Activated T-cell treated with anti-CD3 and anti-CD28 coated beads, Interleukin-2, amount 50 U/mL, for 4 hours (primary cell): ENCODE data around the gene C7orf33. TPM values are rescaled to one million over a fixed set of nuclear protein-coding genes. Genes with fewer than 3 reads are reported as not detected.
"Not testable (repeated sequence)": the region's sequence is repeated elsewhere in the genome, so short reads cannot be mapped to it uniquely, and the experiment has no call there.

Experiments used
- ATAC-seq, 2 donors: fragments of 200-7000 bp; cut with Tn5 transposase; one replicate each; pipeline ENCODE4 v1.10.0; 2021
- DNase-seq: peaks from one replicate; pipeline ENCODE4 v3.0.0-alpha.2; 2020
- H3K27me3 Mint-ChIP-seq: one replicate; pipeline ENCODE4 v1.8.0; 2021; ENCODE audit warnings: low read depth, mixed read lengths
- H3K36me3 Mint-ChIP-seq: one replicate; pipeline ENCODE4 v1.8.0; 2022; ENCODE audit warnings: mixed read lengths; ENCODE audit not compliant: insufficient read depth
- H3K4me1 Mint-ChIP-seq: one replicate; pipeline ENCODE4 v1.8.0; 2021; ENCODE audit warnings: low read depth, mixed read lengths
- H3K4me3 Mint-ChIP-seq: one replicate; pipeline ENCODE4 v1.8.0; 2021; ENCODE audit warnings: mild to moderate bottlenecking, moderate library complexity, mixed read lengths
- H3K9me3 Mint-ChIP-seq: one replicate; pipeline ENCODE4 v1.8.0; 2021; ENCODE audit warnings: mixed read lengths
- total RNA-seq, 3 donors: library from RNA; stranded (reverse); gene quantifications; one replicate each; pipeline ENCODE4 v1.2.1, GENCODE V29; 2021

The C7orf33 gene
- total RNA-seq, 3 donors from 2014 or later = not detected

DNA sequence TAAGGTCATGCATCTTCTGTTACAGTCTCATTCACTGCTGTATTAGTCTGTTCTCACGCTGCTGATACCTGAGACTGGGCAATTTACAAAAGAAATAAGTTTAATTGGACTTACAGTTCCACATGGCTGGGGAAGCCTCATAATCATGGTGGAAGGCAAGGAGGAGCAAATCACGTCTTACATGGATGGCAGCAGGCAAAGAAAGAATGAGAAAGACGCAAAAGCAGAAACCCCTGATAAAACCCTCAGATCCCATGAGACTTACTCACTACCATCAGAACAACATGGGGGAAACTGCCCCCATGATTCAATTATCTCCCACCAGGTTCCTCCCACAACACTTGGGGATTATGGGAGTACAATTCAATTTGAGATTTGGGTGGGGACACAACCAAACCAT, 5.8 kb downstream of the C7orf33 start:
- H3K9me3 Mint-ChIP-seq, H3K36me3 Mint-ChIP-seq, DNase-seq, H3K4me1 Mint-ChIP-seq, H3K27me3 Mint-ChIP-seq, ATAC-seq, H3K4me3 Mint-ChIP-seq: not testable (repeated sequence)

DNA sequence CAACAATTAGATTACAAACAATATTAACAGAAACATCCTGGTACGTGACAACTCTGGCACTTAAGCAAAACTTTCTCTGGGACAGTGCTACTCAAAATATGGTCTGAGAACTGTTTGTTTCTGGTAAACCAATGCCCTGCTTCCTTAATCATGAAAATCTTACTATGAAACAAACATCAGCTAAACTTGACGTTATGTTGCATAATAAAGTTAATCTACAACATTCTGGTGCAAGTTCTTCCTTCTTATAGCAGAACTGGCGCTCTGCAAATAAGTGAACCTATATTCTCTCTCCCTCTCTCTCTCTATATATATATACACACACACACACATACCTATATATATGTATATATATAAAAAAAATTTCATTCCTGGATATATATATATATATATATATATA, 7.8 kb downstream of the C7orf33 start:
- Mint-ChIP-seq H3K36me3 (no peaks in the 10 kb centered on the region), H3K9me3 (peaks cover 3% of the 10 kb centered on the region), H3K4me3 (no peak overlapping the region), H3K27me3 (peaks cover 9% of the 10 kb centered on the region), H3K4me1 (peaks cover 2% of the 10 kb centered on the region)
- ATAC-seq (no peak), DNase-seq (no peak)

DNA sequence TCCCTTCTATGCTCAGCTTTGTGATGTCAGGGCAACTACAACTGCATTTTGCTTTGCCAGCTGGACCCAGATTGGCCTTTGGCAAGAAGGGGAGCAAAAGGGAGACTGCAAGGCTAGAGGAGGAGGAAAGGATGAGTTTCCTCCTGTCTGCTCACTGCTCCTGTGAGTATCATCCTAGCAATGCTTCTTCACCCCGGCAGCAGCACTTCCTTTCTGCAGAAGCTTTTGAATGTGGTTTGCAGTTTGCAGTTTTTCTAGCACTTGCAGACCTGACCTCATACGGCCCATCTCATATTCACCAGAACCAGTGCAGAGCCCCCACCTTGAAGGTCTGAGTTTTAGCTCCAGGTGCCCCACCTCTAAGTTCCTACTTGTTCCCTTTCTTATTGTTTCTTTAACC, 14.8 kb downstream of the C7orf33 start:
- ATAC-seq (no peak), DNase-seq (no peak)
- Mint-ChIP-seq H3K27me3 (peaks cover 17% of the 10 kb centered on the region), H3K36me3 (no peaks in the 10 kb centered on the region), H3K9me3 (peaks cover 10% of the 10 kb centered on the region), H3K4me3 (no peak overlapping the region), H3K4me1 (peaks cover 10% of the 10 kb centered on the region)

- H3K9me3 Mint-ChIP-seq = peaks cover 10% of the 10 kb centered on the region
- H3K27me3 Mint-ChIP-seq = peaks cover 20% of the 10 kb centered on the region
- DNase-seq (no peak), ATAC-seq (no peak)
- peaks cover 10% of the 10 kb centered on the region for H3K4me1 Mint-ChIP-seq
- H3K36me3 Mint-ChIP-seq = no peaks in the 10 kb centered on the region
- H3K4me3 Mint-ChIP-seq = no peak overlapping the region
Observed at GRCh38 chr7:148607151-148607661, 16.6 kb downstream of the C7orf33 start.

GRCh38 chr7:148609045-148609725, 18.6 kb downstream of the C7orf33 start:
- H3K4me1 Mint-ChIP-seq = peaks cover 10% of the 10 kb centered on the region
- H3K9me3 Mint-ChIP-seq = peaks cover 10% of the 10 kb centered on the region
- no peak overlapping the region for H3K4me3 Mint-ChIP-seq
- peaks cover 21% of the 10 kb centered on the region for H3K27me3 Mint-ChIP-seq
- ATAC-seq (no peak), DNase-seq (no peak)
- H3K36me3 Mint-ChIP-seq = no peaks in the 10 kb centered on the region

DNA sequence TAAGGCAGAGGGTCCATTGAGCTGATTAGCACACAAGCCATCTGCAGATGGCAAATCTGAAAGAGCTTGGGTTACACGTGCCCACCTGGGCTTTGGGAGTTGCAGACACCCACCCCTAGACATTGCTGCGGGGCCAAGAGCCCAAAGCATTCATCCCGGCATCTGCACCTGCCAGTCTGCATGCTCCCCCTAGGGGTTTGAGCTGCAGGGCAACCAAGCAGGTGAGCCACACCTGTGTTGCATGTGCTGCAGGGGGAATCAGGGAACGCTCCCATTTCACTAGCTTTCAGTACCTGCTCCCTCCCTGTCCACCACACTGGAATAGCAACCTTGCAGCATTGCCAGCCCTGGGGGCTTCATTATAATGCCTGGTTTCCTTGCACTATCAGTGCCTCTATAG, 21.1 kb downstream of the C7orf33 start:
- DNase-seq = no peak
- no peaks in the 10 kb centered on the region for H3K36me3 Mint-ChIP-seq
- H3K4me3 Mint-ChIP-seq = no peak overlapping the region
- H3K4me1 Mint-ChIP-seq = peaks cover 8% of the 10 kb centered on the region
- H3K9me3 Mint-ChIP-seq = no peaks in the 10 kb centered on the region
- peaks cover 30% of the 10 kb centered on the region for H3K27me3 Mint-ChIP-seq
- ATAC-seq = no peak

GRCh38 chr7:148615085-148615730, 24.6 kb downstream of the C7orf33 start:
- H3K4me3 Mint-ChIP-seq = no peak overlapping the region
- ATAC-seq (no peak), DNase-seq (no peak)
- no peaks in the 10 kb centered on the region for H3K36me3 Mint-ChIP-seq
- H3K4me1 Mint-ChIP-seq = no peaks in the 10 kb centered on the region
- H3K9me3 Mint-ChIP-seq = peaks cover 7% of the 10 kb centered on the region
- H3K27me3 Mint-ChIP-seq = peaks cover 45% of the 10 kb centered on the region

- peaks cover 38% of the 10 kb centered on the region for H3K27me3 Mint-ChIP-seq
- H3K36me3 Mint-ChIP-seq = no peaks in the 10 kb centered on the region
- no peak for ATAC-seq
- no peak overlapping the region for H3K4me3 Mint-ChIP-seq
- H3K4me1 Mint-ChIP-seq = peaks cover 20% of the 10 kb centered on the region
- DNase-seq = no peak
- peaks cover 7% of the 10 kb centered on the region for H3K9me3 Mint-ChIP-seq
Observed at GRCh38 chr7:148620749-148621359, 30.3 kb downstream of the C7orf33 start.

GRCh38 chr7:148621563-148621962, 31.0 kb downstream of the C7orf33 start:
- Mint-ChIP-seq H3K4me1 (peaks cover 23% of the 10 kb centered on the region), H3K36me3 (no peaks in the 10 kb centered on the region), H3K9me3 (peaks cover 7% of the 10 kb centered on the region), H3K4me3 (no peak overlapping the region), H3K27me3 (peaks cover 32% of the 10 kb centered on the region)
- DNase-seq (no peak), ATAC-seq (no peak)

GRCh38 chr7:148622887-148623585, 32.5 kb downstream of the C7orf33 start:
- H3K4me1 Mint-ChIP-seq = peaks cover 35% of the 10 kb centered on the region
- no peak for DNase-seq
- ATAC-seq = no peak
- no peaks in the 10 kb centered on the region for H3K36me3 Mint-ChIP-seq
- H3K27me3 Mint-ChIP-seq = peaks cover 25% of the 10 kb centered on the region
- peaks cover 2% of the 10 kb centered on the region for H3K9me3 Mint-ChIP-seq
- H3K4me3 Mint-ChIP-seq = no peak overlapping the region

- no peaks in the 10 kb centered on the region for H3K9me3 Mint-ChIP-seq
- ATAC-seq (no peak), DNase-seq (no peak)
- H3K36me3 Mint-ChIP-seq = no peaks in the 10 kb centered on the region
- H3K4me3 Mint-ChIP-seq = no peak overlapping the region
- H3K4me1 Mint-ChIP-seq = peaks cover 42% of the 10 kb centered on the region
- H3K27me3 Mint-ChIP-seq = peaks cover 18% of the 10 kb centered on the region
Observed at GRCh38 chr7:148623586-148624282, 33.2 kb downstream of the C7orf33 start.

DNA sequence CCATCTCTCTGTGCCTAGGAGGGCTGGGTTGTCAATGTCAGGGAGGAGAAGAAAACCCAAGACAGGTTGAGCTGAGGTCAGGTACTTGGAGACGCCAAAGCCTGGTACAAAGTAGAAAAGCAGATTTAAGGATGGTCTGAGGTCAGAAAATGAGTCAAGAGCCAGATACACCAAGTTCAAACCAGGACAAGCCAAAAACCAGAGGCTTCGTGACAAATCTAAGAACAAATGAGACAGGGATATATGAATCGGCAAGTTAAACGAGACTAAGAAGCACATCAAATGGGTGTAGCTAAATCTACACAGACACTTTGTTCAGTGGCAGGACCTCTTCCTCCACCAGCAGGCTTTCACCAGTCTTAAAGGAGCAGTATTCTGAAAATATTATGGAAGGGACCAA, 34.2 kb downstream of the C7orf33 start:
- peaks cover 47% of the 10 kb centered on the region for H3K4me1 Mint-ChIP-seq
- no peaks in the 10 kb centered on the region for H3K36me3 Mint-ChIP-seq
- ATAC-seq = peak; percentile 27 to 47
- no peak overlapping the region for H3K4me3 Mint-ChIP-seq
- DNase-seq = no peak
- H3K9me3 Mint-ChIP-seq = no peaks in the 10 kb centered on the region
- peaks cover 12% of the 10 kb centered on the region for H3K27me3 Mint-ChIP-seq

GRCh38 chr7:148625342-148625741, 34.8 kb downstream of the C7orf33 start:
- no peak overlapping the region for H3K4me3 Mint-ChIP-seq

DNA sequence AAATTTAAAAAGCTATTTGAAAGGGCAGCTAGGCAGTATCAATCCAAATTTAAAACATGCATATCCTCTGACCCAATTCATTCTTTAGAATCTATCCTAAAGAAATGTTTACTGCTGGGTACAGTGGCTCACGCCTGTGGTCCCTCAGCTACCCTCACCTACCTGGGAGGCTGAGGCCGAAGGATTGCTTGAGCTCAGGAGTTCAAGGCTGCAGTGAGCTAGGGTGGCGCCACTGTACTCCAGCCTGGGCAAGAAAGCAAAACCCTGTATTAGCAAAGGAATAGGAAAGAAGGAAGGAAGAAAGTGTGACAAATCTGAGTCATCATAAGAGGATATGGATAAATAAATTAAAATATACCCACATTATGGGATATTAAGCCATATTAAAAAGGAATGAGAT, 36.3 kb downstream of the C7orf33 start:
- Mint-ChIP-seq H3K36me3 (no peaks in the 10 kb centered on the region), H3K4me1 (peaks cover 45% of the 10 kb centered on the region), H3K4me3 (peak overlapping the region; percentile 45), H3K27me3 (peaks cover 5% of the 10 kb centered on the region), H3K9me3 (no peaks in the 10 kb centered on the region)
- ATAC-seq = no peak
- DNase-seq = no peak

More at GRCh38 chr7:148625342-148625741, 34.8 kb downstream of the C7orf33 start:
- no peaks in the 10 kb centered on the region for H3K9me3 Mint-ChIP-seq
- DNase-seq = no peak
- peaks cover 15% of the 10 kb centered on the region for H3K27me3 Mint-ChIP-seq
- no peaks in the 10 kb centered on the region for H3K36me3 Mint-ChIP-seq
- H3K4me1 Mint-ChIP-seq = peaks cover 52% of the 10 kb centered on the region
- no peak for ATAC-seq
